GM23248 (cell line): Measurements from ENCODE around the gene RBMS1. TPM values are rescaled to one million over a fixed set of nuclear protein-coding genes. Genes with fewer than 3 reads are reported as not detected.

Experiments
- DNase-seq: peaks from one replicate; pipeline ENCODE4 v3.0.0-alpha.2; 2015
- H2AFZ ChIP-seq: fragments of 200-600 bp; sonication (generic); 2 replicates; pipeline ENCODE4 v1.6.1; 2016; ENCODE audit warnings: antibody characterized with exemption
- H3F3A ChIP-seq: fragments of 200-600 bp; sonication (generic); 2 replicates; pipeline ENCODE4 v1.6.1; 2016; ENCODE audit warnings: mild to moderate bottlenecking, antibody characterized with exemption, mixed run types; ENCODE audit not compliant: insufficient read depth
- H3K27ac ChIP-seq: fragments of 200-600 bp; sonication (generic); 2 replicates; pipeline ENCODE4 v1.5.1; 2016; ENCODE audit warnings: mild to moderate bottlenecking
- H3K27me3 ChIP-seq: fragments of 200-600 bp; sonication (generic); replicated peaks from 2 replicates; pipeline ENCODE4 v1.6.1; 2016; ENCODE audit warnings: mild to moderate bottlenecking; ENCODE audit not compliant: insufficient read depth
- H3K36me3 ChIP-seq: fragments of 200-600 bp; sonication (generic); 2 replicates; pipeline ENCODE4 v1.6.1; 2016; ENCODE audit warnings: low read depth, mild to moderate bottlenecking
- H3K4me1 ChIP-seq: fragments of 200-600 bp; sonication (generic); 2 replicates; pipeline ENCODE4 v1.6.1; 2016; ENCODE audit warnings: mild to moderate bottlenecking; ENCODE audit not compliant: insufficient read depth
- H3K4me2 ChIP-seq: fragments of 200-600 bp; sonication (generic); one replicate; pipeline ENCODE4 v1.6.1; 2016; ENCODE audit warnings: mild to moderate bottlenecking; ENCODE audit not compliant: unreplicated experiment
- H3K4me3 ChIP-seq: fragments of 200-600 bp; sonication (generic); 2 replicates; pipeline ENCODE4 v1.5.1; 2016; ENCODE audit warnings: mild to moderate bottlenecking
- H3K79me2 ChIP-seq: fragments of 200-600 bp; sonication (generic); 2 replicates; pipeline ENCODE4 v1.6.1; 2016; ENCODE audit warnings: mild to moderate bottlenecking; ENCODE audit not compliant: insufficient read depth
- H3K9ac ChIP-seq: fragments of 200-600 bp; sonication (generic); 2 replicates; pipeline ENCODE4 v1.6.1; 2016; ENCODE audit warnings: mild to moderate bottlenecking
- H3K9me2 ChIP-seq: fragments of 200-600 bp; sonication (generic); 2 replicates; pipeline ENCODE4 v1.6.1; 2016; ENCODE audit warnings: mixed run types, mild to moderate bottlenecking, moderate library complexity; ENCODE audit not compliant: insufficient read depth
- H3K9me3 ChIP-seq: fragments of 200-600 bp; sonication (generic); one replicate; pipeline ENCODE4 v1.6.1; 2017; ENCODE audit warnings: low read depth
- H4K20me1 ChIP-seq: fragments of 200-600 bp; sonication (generic); 2 replicates; pipeline ENCODE4 v1.6.0; 2016; ENCODE audit not compliant: insufficient read depth
- EZH2 ChIP-seq: fragments of 200-600 bp; sonication (generic); IDR thresholded peaks from 2 replicates; pipeline ENCODE4 v1.6.1; 2018; ENCODE audit warnings: antibody characterized with exemption, mild to moderate bottlenecking; ENCODE audit not compliant: insufficient read depth, poor library complexity, severe bottlenecking
- EZH2phosphoT487 ChIP-seq: fragments of 200-600 bp; sonication (generic); IDR thresholded peaks from 2 replicates; pipeline ENCODE4 v1.6.1; 2018; ENCODE audit warnings: antibody characterized with exemption, moderate library complexity, mild to moderate bottlenecking, low read depth; ENCODE audit not compliant: insufficient read depth
- WGBS, 2 experiments: methylation state at CpG; one replicate each; pipeline ENCODE4 v1.1.6; 2015 to 2017; ENCODE audit warnings: low lambda C conversion rate in 2 of 2, low coverage in 1 of 2; ENCODE audit errors: missing lambda C conversion rate in 2 of 2; 5-methylcytosine and 5-hydroxymethylcytosine counted together
- in situ Hi-C: fragments of 300-500 bp; cut with MboI; formaldehyde crosslinking; loops from 2 replicates; pipeline ENCODE4 v1.15.0; 2020
- polyA plus RNA-seq: library from polyadenylated mRNA; unstranded; fragments of >200 nt; fragmentation: Nextera tagmentation; extraction: Ambion mirVana; gene quantifications from 2 replicates; pipeline ENCODE4 v1.2.1, GENCODE V29; 2016
- total RNA-seq: library from RNA; depleted of rRNA; stranded (reverse); fragments of >200 nt; shearing (Covaris generic); gene quantifications from 2 replicates; pipeline ENCODE4 v1.2.3, GENCODE V29; 2014

RBMS1 gene
- total and polyA plus RNA-seq, 2 experiments from 2014 or later: 72.3 to 91.7 TPM

- H3K4me2 ChIP-seq: peak overlapping the region; percentile 76
- H3K27me3 ChIP-seq: no peaks in the 10 kb centered on the region
- peak overlapping the region; percentile 98 for H3K27ac ChIP-seq
- no peaks in the 10 kb centered on the region for H4K20me1 ChIP-seq
- H3K9ac ChIP-seq: peak overlapping the region; percentile 76
- 0 out of 2 replicates have a peak overlapping the region, but pooled peaks have one; percentile 10 for H3K4me3 ChIP-seq
- peaks cover 86% of the 10 kb centered on the region for H3K4me1 ChIP-seq
- no peak for TF ChIP-seq EZH2phosphoT487
- TF ChIP-seq EZH2: no peak
- in situ Hi-C loops: no loop called here
- WGBS, 2 experiments: 5 to 12% methylated on average over 6 of the region's 6 CpGs
- peaks cover 100% of the 10 kb centered on the region for H3F3A ChIP-seq
- peak; percentile 97 for DNase-seq
- peaks cover 76% of the 10 kb centered on the region for H3K79me2 ChIP-seq
- no peaks in the 10 kb centered on the region for H3K9me3 ChIP-seq
- H3K36me3 ChIP-seq: peaks cover 42% of the 10 kb centered on the region
- no peaks in the 10 kb centered on the region for H3K9me2 ChIP-seq
- no peak overlapping the region for H2AFZ ChIP-seq
These were observed 200.1 kb downstream of the RBMS1 start for GRCh38 chr2:160293391-160294091.

GRCh38 chr2:160292225-160292624, 201.4 kb downstream of the RBMS1 start:
- DNase-seq: peak; percentile 53
- Histone ChIP-seq H3K4me1 (peaks cover 90% of the 10 kb centered on the region), H3K79me2 (peaks cover 76% of the 10 kb centered on the region), H3K4me3 (no peak overlapping the region), H3K27me3 (no peaks in the 10 kb centered on the region), H3K9me2 (no peaks in the 10 kb centered on the region), H3K27ac (peak overlapping the region; percentile 98), H3K9ac (peak overlapping the region; percentile 76), H2AFZ (no peak overlapping the region), H3K36me3 (peaks cover 41% of the 10 kb centered on the region), H4K20me1 (no peaks in the 10 kb centered on the region), H3F3A (peaks cover 97% of the 10 kb centered on the region), H3K4me2 (peak overlapping the region; percentile 61), H3K9me3 (no peaks in the 10 kb centered on the region)
- 96 to 100% methylated on average over 1 of the region's 1 CpG for WGBS, 2 experiments
- TF ChIP-seq EZH2phosphoT487: no peak
- no peak for TF ChIP-seq EZH2
- in situ Hi-C loops: no loop called here

- in situ Hi-C loops: no loop called here
- Histone ChIP-seq H3K4me1 (peaks cover 83% of the 10 kb centered on the region), H3K9ac (peak overlapping the region; percentile 76; the same call in 1 of the 2 replicates), H3K79me2 (peaks cover 76% of the 10 kb centered on the region), H3K27me3 (no peaks in the 10 kb centered on the region), H3K4me2 (no peak overlapping the region), H3K9me2 (no peaks in the 10 kb centered on the region), H3K9me3 (no peaks in the 10 kb centered on the region), H3K36me3 (peaks cover 43% of the 10 kb centered on the region), H3K27ac (peak overlapping the region; percentile 98), H4K20me1 (no peaks in the 10 kb centered on the region), H2AFZ (no peak overlapping the region), H3K4me3 (no peak overlapping the region), H3F3A (peaks cover 97% of the 10 kb centered on the region)
- TF ChIP-seq EZH2phosphoT487 (no peak), EZH2 (no peak)
- no peak for DNase-seq
- 67 to 68% methylated on average over 4 of the region's 4 CpGs for WGBS, 2 experiments
These were observed 202.2 kb downstream of the RBMS1 start for GRCh38 chr2:160291382-160291781.

GRCh38 chr2:160290598-160290997, 203.0 kb downstream of the RBMS1 start:
- Histone ChIP-seq H3F3A (peaks cover 91% of the 10 kb centered on the region), H2AFZ (no peak overlapping the region), H3K79me2 (peaks cover 74% of the 10 kb centered on the region), H3K4me3 (no peak overlapping the region), H3K27me3 (no peaks in the 10 kb centered on the region), H3K9ac (0 out of 2 replicates have a peak overlapping the region, but pooled peaks have one; percentile 10), H4K20me1 (no peaks in the 10 kb centered on the region), H3K27ac (peak overlapping the region; percentile 98), H3K9me3 (no peaks in the 10 kb centered on the region), H3K9me2 (no peaks in the 10 kb centered on the region), H3K4me2 (no peak overlapping the region), H3K4me1 (peaks cover 77% of the 10 kb centered on the region), H3K36me3 (peaks cover 38% of the 10 kb centered on the region)
- in situ Hi-C loops: no loop called here
- TF ChIP-seq EZH2 (no peak), EZH2phosphoT487 (no peak)
- WGBS, 2 experiments: 83 to 89% methylated on average over 3 of the region's 3 CpGs
- no peak for DNase-seq
